Globus pallidus (tissue), 1 donor: ENCODE measurements around the gene DDX6.
"Not testable (repeated sequence)": the region's sequence is repeated elsewhere in the genome, so short reads cannot be mapped to it uniquely, and the experiment has no call there.

Experiments used
- DNase-seq: peaks from one replicate; pipeline ENCODE4 v3.0.0-alpha.2; 2015; ENCODE audit warnings: low spot score

The DDX6 gene

GRCh38 chr11:118744046-118744445 is 46.9 kb downstream of the DDX6 start:
- DNase-seq = no peak

GRCh38 chr11:118742304-118742703 is 48.7 kb downstream of the DDX6 start:
- no peak for DNase-seq

GRCh38 chr11:118740892-118741291 is 50.1 kb downstream of the DDX6 start:
- DNase-seq = no peak

- DNase-seq = no peak
Measured at GRCh38 chr11:118735203-118735602, 55.8 kb downstream of the DDX6 start.

- DNase-seq = no peak
Measured at GRCh38 chr11:118734031-118734430, 56.9 kb downstream of the DDX6 start.

- not testable (repeated sequence) for DNase-seq
Measured at GRCh38 chr11:118729753-118730152, 61.2 kb downstream of the DDX6 start.

GRCh38 chr11:118728112-118728511 is 62.9 kb downstream of the DDX6 start:
- not testable (repeated sequence) for DNase-seq

GRCh38 chr11:118727721-118728066 is 63.3 kb downstream of the DDX6 start:
- not testable (repeated sequence) for DNase-seq

- not testable (repeated sequence) for DNase-seq
Measured at GRCh38 chr11:118727001-118727720, 63.8 kb downstream of the DDX6 start.

GRCh38 chr11:118721478-118722015 is 69.4 kb downstream of the DDX6 start:
- not testable (repeated sequence) for DNase-seq

GRCh38 chr11:118720740-118721139 is 70.2 kb downstream of the DDX6 start:
- not testable (repeated sequence) for DNase-seq

- not testable (repeated sequence) for DNase-seq
Measured at GRCh38 chr11:118720078-118720477, 70.9 kb downstream of the DDX6 start.

GRCh38 chr11:118718562-118718961 is 72.4 kb downstream of the DDX6 start:
- DNase-seq = not testable (repeated sequence)

- DNase-seq = not testable (repeated sequence)
Measured at GRCh38 chr11:118717733-118718132, 73.2 kb downstream of the DDX6 start.

GRCh38 chr11:118717221-118717620 is 73.7 kb downstream of the DDX6 start:
- DNase-seq = not testable (repeated sequence)

GRCh38 chr11:118715837-118716260 is 75.1 kb downstream of the DDX6 start:
- no peak for DNase-seq

GRCh38 chr11:118715245-118715831 is 75.6 kb downstream of the DDX6 start:
- DNase-seq = no peak

- DNase-seq = no peak
Measured at GRCh38 chr11:118714816-118715215, 76.1 kb downstream of the DDX6 start.

- not testable (repeated sequence) for DNase-seq
Measured at GRCh38 chr11:118714416-118714815, 76.5 kb downstream of the DDX6 start.

GRCh38 chr11:118708296-118708695 is 82.7 kb downstream of the DDX6 start:
- DNase-seq = no peak

- no peak for DNase-seq
Measured at GRCh38 chr11:118706546-118706825, 84.5 kb downstream of the DDX6 start.

- peak; percentile 66 for DNase-seq
Measured at GRCh38 chr11:118705791-118706545, 85.0 kb downstream of the DDX6 start.
